GM18499 (cell line): ENCODE data around the gene ARL14EP.

Experiments used
- ATAC-seq: cut with Tn5 transposase; IDR thresholded peaks from one replicate; pipeline ENCODE4 v1.9.1; 2021; ENCODE audit warnings: moderate number of reproducible peaks; ENCODE audit not compliant: insufficient read depth, unreplicated experiment

ARL14EP gene

GRCh38 chr11:30322826-30323710, at the start of gene ARL14EP:
Gene ARL14EP (plus strand): TSS chr11:30323104. CDS start chr11:30330949, 7,845 bp downstream.
- peak; percentile 95 for ATAC-seq

DNA sequence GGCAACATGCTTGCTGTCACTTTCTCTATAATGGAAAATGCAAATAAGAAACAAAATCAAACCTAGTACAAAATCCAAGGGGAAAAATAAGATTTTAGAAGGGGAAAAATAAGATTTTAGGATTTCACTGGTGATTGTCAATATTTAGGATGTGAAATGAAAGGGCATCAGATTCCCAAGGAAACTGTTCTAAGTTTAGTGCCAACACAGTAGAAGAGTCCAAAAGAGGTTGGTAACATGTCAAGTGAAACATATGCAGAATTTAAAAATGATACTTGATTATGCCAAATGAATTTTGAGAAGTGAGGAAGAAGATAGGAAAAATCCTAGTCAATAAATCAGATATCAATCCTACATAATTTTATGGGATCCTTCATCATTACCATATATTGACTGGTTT, 45.7 kb upstream of the ARL14EP start:
- ATAC-seq, result no peak

DNA sequence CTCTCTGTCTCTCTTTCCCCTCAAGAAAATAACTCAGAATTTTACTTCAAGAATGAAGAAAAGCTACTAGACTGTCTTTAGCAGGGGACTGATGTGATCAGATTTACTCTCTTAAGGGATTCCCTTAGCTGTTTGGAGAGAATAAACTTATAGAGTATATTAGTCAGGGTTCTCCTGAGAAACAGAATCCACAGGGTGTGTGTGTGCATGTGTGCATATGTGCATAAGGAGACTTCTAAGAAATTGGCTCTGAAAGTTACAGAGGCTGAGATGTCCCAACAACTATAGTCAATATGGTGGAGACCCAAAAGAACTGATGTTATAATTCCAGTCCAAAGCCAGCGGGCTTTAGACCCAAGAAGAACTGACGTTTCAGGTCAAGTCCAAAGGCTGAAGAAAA, 43.1 kb upstream of the ARL14EP start:
- no peak for ATAC-seq

DNA sequence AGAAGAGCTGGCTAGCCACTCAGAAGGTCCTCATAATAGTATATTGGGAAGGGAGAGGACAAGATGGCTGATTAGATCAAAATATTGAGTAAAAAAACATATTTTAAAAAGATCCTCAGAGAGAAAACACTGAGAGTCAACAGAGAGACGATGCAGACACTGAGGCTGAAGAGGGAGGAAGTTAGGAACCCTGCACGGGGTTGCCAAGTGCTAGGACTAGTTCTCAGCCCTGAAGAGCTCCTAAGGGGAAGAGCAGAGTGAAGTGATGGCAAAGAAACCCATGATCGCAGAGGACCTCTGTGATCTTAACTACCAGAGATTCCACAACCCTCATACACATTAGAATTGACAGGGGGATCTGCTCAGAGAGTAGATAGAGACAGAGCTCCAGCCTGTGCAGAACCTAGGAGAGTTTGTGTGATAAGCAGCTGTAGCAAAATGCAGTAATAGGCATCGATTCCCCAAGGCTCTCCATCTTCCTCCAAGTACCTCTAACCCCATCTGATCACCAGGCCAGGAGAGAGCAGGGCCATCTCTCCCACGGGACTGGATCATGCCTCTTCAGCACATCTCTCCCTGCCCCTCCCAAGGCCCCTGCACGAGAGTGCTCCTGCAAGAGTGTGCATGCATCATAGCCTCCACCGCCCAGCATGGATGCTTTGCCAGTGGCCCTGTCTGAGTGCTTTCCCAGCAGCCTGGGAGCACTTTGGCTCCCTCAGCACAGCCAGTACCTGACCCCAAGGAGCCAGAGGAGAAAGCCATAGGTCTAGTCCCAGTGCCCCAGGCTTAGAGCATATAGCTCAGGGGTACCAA, 41.2 kb upstream of the ARL14EP start:
- ATAC-seq, result peak; percentile 8

DNA sequence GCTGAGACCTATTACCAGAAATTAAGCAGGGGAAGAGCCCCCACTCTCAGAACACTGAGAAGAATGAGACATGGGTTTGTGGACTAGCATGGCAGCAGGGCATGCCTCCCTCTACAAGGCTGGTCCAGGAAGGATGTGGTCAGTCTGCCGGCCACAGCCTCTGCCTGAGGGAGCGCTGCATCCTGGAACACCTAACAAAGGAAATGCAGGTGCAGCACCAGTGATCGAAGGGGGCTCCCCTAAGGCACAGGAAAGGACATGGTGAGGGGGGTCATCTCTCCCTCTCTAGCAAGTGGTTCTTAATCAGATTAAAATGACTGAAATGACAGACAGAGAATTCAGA, 40.6 kb upstream of the ARL14EP start:
- ATAC-seq, result peak; percentile 84

DNA sequence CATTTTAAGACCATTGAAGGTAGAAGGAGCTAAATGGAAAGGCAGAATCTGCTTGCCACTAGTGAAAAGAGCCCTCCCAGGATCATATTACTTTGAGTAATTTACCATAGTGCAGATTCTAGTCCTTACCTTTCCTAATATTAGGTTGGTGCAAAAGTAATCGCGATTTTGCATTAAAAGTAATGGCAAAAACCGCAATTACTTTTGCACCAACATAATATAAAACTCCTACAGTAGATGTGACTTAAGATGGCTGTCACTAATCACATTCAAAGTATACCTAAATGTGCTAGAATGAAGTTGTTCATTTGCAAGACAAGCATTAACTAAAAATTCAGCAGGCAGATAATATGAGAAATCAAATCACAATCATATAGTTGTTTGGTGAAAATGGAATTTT, 38.1 kb upstream of the ARL14EP start:
- no peak for ATAC-seq

GRCh38 chr11:30285416-30286121, 37.3 kb upstream of the ARL14EP start:
- ATAC-seq, result no peak

- ATAC-seq, result no peak
These were observed 31.6 kb upstream of the ARL14EP start for GRCh38 chr11:30291331-30291730.

DNA sequence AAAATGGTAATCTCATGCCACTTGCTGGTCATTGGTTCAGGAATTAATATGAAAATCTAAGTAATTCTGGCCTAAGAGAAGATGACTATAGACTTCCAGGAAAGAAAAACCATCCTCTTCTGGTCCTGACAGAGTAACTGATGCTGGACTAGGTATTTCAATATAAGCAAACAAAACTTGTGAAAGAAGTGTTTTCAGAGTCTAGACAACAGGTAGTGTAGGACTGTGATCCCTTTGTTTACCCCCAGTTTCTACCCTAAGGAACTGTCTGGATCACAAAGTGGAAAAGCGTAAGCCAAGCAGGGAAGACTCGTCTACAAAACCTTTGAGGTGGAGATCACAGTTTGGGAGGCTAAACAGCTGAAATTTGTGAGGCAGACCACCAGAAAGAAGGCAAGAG, 30.4 kb upstream of the ARL14EP start:
- no peak for ATAC-seq

GRCh38 chr11:30295178-30295885, 27.6 kb upstream of the ARL14EP start:
- ATAC-seq, result no peak

DNA sequence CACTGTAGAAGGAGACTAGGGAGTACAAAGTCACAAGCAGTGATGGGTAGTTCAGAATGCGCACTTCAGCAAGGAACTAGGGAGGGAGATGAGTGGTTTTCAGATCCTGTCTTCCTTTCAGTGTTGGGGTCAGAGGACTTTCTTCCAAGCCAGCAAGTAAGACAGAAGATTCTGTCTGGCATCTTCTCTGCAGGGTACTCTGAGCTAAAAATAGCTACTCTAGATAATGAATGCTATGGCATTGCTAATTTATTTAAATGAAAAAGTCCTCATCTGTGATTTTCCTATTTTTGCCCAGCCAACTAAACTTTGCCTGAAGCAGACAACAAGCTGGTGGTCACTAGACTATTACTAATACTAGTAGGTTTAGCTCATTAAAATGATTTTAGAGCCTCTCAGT, 18.3 kb upstream of the ARL14EP start:
- no peak for ATAC-seq

DNA sequence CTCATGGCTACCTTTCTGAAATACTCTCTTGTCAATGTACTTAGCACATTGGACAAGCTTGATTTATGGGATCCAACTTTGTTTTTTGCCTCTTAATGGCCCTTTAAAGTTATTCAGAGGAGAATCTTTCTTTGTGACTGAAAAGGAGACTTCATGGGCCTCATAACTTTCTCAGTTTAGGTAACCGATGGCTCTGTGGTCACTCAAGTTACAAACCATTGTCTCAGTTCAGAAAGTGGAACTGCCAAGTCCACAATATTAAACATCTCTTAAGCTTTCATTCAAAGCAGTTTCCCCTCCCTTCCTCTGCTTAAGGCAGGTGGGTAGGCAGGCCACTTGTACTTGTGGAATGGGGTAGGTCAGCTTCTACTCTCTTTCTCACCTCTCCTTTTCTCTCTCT, 12.3 kb upstream of the ARL14EP start:
- peak; percentile 94 for ATAC-seq

GRCh38 chr11:30311189-30311588, 11.7 kb upstream of the ARL14EP start:
- no peak for ATAC-seq

DNA sequence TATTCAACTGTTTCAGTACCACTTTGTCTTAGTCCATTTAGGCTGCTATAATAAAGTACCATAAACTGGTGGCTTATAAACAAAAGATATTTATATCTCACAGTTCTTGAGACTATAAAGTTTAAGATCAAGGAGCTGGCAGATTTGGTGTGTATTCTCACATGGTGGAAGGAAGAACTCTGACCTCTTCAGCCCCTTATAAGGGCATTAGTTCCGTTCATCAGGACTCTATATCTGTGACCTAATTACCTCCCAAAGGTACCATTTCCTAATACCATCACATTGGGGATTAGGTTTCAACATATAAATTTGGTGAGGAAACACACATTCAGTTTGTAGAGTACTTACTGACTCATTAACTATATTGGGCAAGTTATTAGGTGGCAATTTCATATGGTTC, 10.7 kb upstream of the ARL14EP start:
- ATAC-seq, result no peak

GRCh38 chr11:30313580-30313979, 9.3 kb upstream of the ARL14EP start:
- no peak for ATAC-seq

DNA sequence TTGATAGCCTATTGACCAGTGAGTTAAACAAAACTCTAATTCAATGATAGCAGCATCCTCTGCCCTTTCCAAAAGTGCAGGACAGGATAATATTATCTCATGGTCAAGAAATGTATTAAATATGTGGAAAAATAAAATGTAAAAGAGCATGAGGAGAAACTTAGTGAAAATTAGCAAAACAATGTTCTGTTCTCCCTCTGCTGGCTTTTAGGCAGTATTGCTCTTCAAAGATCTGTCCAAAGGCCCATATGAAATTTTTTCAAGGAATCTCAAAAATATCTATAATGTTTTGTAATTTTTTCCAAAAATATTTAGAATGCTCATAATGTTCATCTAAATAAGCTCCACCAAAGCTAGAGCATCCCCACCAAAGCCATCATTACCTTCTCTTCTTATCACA, 8.3 kb upstream of the ARL14EP start:
- no peak for ATAC-seq

GRCh38 chr11:30316237-30316636, 6.7 kb upstream of the ARL14EP start:
- no peak for ATAC-seq

- peak; percentile 63 for ATAC-seq
These were observed 5.9 kb upstream of the ARL14EP start for GRCh38 chr11:30317030-30317429.

DNA sequence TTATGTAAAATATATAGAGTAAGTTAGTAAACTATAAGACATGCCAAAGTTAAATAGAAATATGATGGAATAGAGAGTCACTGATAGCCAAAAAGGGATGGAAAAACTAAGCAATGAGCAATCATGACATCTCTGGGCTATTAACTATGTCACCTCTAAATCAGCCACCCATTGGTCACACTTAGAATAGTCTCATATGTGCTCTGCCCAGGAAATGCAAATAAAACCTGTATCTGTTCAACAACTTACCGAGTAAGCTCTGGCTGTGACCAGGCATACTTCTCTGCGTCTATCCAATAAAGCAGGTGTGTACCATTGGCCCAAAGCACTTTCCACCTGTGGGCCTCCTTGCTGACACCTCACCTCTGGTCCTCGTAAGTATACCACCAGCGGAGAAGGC, 1.6 kb upstream of the ARL14EP start:
- ATAC-seq, result no peak

GRCh38 chr11:30322191-30322590, 713 bp upstream of the ARL14EP start:
- no peak for ATAC-seq
